ENCODE results near the gene CIDEB. TPM values are rescaled to one million over a fixed set of nuclear protein-coding genes. Genes with fewer than 3 reads are reported as not detected.

The CIDEB gene
- total RNA-seq, 4 donors from 2014 or later: 4.6 to 13.0 (median 9.5) TPM

DNA sequence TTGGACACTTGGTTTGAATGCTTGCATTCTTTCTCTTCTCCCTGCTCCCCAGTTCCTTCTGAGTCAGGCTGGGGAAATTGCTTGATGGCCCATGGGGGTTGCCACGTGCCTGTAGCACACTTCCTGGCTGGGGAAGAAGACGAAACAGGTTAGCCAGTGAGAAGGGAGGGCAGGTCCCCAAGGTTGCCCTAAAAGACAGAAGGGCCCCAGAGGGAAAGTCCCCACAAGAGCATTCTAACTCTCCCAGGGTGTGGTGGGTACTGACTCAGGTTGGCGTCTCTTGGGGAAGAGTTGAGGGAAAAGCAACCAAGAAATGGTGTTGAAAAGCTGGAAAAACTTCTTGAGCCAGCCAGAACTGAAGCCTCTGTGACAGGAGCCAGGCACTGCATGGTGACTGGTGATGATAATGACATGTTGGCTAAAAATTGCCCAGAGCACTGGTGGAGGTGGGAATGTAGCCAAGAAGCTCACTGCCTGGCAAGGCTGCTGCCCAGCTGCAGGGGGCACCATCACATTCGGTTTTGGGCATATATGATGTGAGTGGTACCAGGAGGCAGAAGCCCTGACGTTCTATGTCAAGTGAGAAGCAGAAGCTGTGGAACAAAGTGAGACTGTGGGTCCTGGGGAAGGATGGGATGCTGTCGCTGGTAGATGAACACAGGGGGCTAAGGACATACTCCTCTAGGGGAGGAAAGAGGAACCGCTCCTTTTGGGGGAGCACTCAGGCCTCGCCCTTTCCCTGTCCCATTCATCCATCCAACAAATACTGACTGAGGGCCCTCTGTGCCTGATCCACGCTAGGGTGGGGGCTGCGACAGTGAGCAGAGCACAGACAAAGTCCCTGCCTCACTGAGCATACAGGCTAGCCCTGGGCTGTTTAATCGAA, 28.2 kb downstream of the CIDEB start:
- TF ChIP-seq POLR2A (IDR thresholded peaks at IDR 0.05) (no peak), CTCF (IDR thresholded peaks at IDR 0.05) (no peak)
- Histone ChIP-seq H3K4me1 (peaks cover 4 to 17% of the 10 kb centered on the region in 2 donors), H3K27me3 (no peaks in the 10 kb centered on the region), H3K27ac (no peak overlapping the region), H3K36me3 (no peaks in the 10 kb centered on the region), H3K9me3 (no peaks in the 10 kb centered on the region), H3K4me3 (replicated peaks in 1 of 3) (no peak overlapping the region)
- 75 to 83% methylated on average over 11 of the region's 11 CpGs for WGBS, 2 donors
- intact Hi-C loops (cut with DNase I): no loop called here
- no peak for DNase-seq

DNA sequence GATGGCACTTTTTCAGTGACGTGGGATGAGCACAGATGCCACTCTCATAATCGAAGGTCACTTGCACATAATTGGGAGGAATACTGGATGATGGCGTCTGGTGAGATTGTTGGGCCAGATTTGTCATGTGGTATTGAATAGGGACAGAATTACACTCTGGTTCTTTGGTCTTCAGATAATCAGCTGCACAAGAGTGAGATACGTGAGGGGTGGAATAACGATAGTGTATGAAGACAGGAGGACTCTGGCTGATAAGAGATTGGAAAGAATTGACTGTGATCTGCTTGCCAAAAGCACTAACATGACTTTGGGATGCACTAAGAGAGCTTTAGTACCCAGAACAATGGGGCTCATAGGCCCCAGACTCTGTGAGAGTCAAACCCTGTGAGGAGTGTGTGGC, 29.4 kb downstream of the CIDEB start:
- no peak overlapping the region for H3K27ac ChIP-seq
- TF ChIP-seq CTCF (IDR thresholded peaks at IDR 0.05): no peak
- no peak for TF ChIP-seq POLR2A (IDR thresholded peaks at IDR 0.05)
- H3K36me3 ChIP-seq: no peaks in the 10 kb centered on the region
- H3K9me3 ChIP-seq: no peaks in the 10 kb centered on the region
- intact Hi-C loops (cut with DNase I): no loop called here
- no peak overlapping the region for H3K4me3 ChIP-seq (replicated peaks in 1 of 3)
- H3K27me3 ChIP-seq: no peaks in the 10 kb centered on the region
- 94 to 97% methylated on average over 5 of the region's 5 CpGs for WGBS, 2 donors
- peaks cover 1 to 13% of the 10 kb centered on the region in 2 donors for H3K4me1 ChIP-seq
- no peak for DNase-seq

- no peak for DNase-seq
- Histone ChIP-seq H3K27me3 (no peaks in the 10 kb centered on the region), H3K4me1 (peaks cover 0 to 12% of the 10 kb centered on the region in 2 donors), H3K36me3 (no peaks in the 10 kb centered on the region), H3K27ac (no peak overlapping the region), H3K9me3 (no peaks in the 10 kb centered on the region), H3K4me3 (replicated peaks in 1 of 3) (no peak overlapping the region)
- intact Hi-C loops (cut with DNase I): no loop called here
- 81 to 85% methylated on average over 11 of the region's 11 CpGs for WGBS, 2 donors
- TF ChIP-seq CTCF (IDR thresholded peaks at IDR 0.05): no peak
- TF ChIP-seq POLR2A (IDR thresholded peaks at IDR 0.05): no peak
Measured at GRCh38 chr14:24277606-24278321, 30.0 kb downstream of the CIDEB start.

- H3K27ac ChIP-seq: no peak overlapping the region
- no peak overlapping the region for H3K4me3 ChIP-seq (replicated peaks in 1 of 3)
- H3K9me3 ChIP-seq: no peaks in the 10 kb centered on the region
- H3K36me3 ChIP-seq: no peaks in the 10 kb centered on the region
- DNase-seq: no peak
- no peaks in the 10 kb centered on the region for H3K27me3 ChIP-seq
- intact Hi-C loops (cut with DNase I): no loop called here
- 91 to 96% methylated on average over 6 of the region's 6 CpGs for WGBS, 2 donors
- H3K4me1 ChIP-seq: peaks cover under 1 to 13% of the 10 kb centered on the region in 2 donors
- no peak for TF ChIP-seq POLR2A (IDR thresholded peaks at IDR 0.05)
- no peak for TF ChIP-seq CTCF (IDR thresholded peaks at IDR 0.05)
Measured at GRCh38 chr14:24277071-24277470, 30.7 kb downstream of the CIDEB start.

GRCh38 chr14:24274101-24274543, 33.7 kb downstream of the CIDEB start:
- H3K4me3 ChIP-seq (replicated peaks in 1 of 3): no peak overlapping the region
- H3K9me3 ChIP-seq: no peaks in the 10 kb centered on the region
- no peak for DNase-seq
- 89 to 92% methylated on average over 3 of the region's 3 CpGs for WGBS, 2 donors
- TF ChIP-seq POLR2A (IDR thresholded peaks at IDR 0.05): no peak
- no peak for TF ChIP-seq CTCF (IDR thresholded peaks at IDR 0.05)
- H3K27ac ChIP-seq: no peak overlapping the region
- H3K4me1 ChIP-seq: peaks cover 8 to 18% of the 10 kb centered on the region in 2 donors
- no peaks in the 10 kb centered on the region for H3K36me3 ChIP-seq
- no peaks in the 10 kb centered on the region for H3K27me3 ChIP-seq
- intact Hi-C loops (cut with DNase I): no loop called here

Data from thyroid gland (tissue), 4 donors.